GM04503 (cell line): ENCODE data around the gene DIPK1A.
A peak's percentile ranks its signal among the peaks of the same experiment; 100 is the strongest.

ENCODE experiments used
- DNase-seq: peaks from one replicate; pipeline ENCODE4 v3.0.0-alpha.2; 2012; ENCODE audit warnings: low read depth

Gene DIPK1A

GRCh38 chr1:92961131-92961895 lies at the start of gene DIPK1A:
TSS of gene DIPK1A (minus strand) at chr1:92961462. CDS start at chr1:92961429, 33 bp downstream.
- no peak for DNase-seq

- no peak for DNase-seq
Measured at GRCh38 chr1:93007941-93008577, 46.8 kb upstream of the DIPK1A start.

GRCh38 chr1:93005252-93005598 lies 44.0 kb upstream of the DIPK1A start:
- no peak for DNase-seq

GRCh38 chr1:93004566-93005251 lies 43.4 kb upstream of the DIPK1A start:
- no peak for DNase-seq

- DNase-seq: no peak
Measured at GRCh38 chr1:93003981-93004380, 42.7 kb upstream of the DIPK1A start.

GRCh38 chr1:93002781-93003180 lies 41.5 kb upstream of the DIPK1A start:
- no peak for DNase-seq

- no peak for DNase-seq
Measured at GRCh38 chr1:93001893-93002292, 40.6 kb upstream of the DIPK1A start.

- no peak for DNase-seq
Measured at GRCh38 chr1:93000751-93001175, 39.5 kb upstream of the DIPK1A start.

GRCh38 chr1:93000291-93000690 lies 39.0 kb upstream of the DIPK1A start:
- DNase-seq: no peak

GRCh38 chr1:92998821-92999220 lies 37.6 kb upstream of the DIPK1A start:
- no peak for DNase-seq

- no peak for DNase-seq
Measured at GRCh38 chr1:92995441-92996430, 34.5 kb upstream of the DIPK1A start.

- DNase-seq: peak; percentile 37
Measured at GRCh38 chr1:92994105-92994712, 32.9 kb upstream of the DIPK1A start.

GRCh38 chr1:92993581-92993980 lies 32.3 kb upstream of the DIPK1A start:
- no peak for DNase-seq

GRCh38 chr1:92992877-92993276 lies 31.6 kb upstream of the DIPK1A start:
- DNase-seq: no peak

GRCh38 chr1:92992054-92992453 lies 30.8 kb upstream of the DIPK1A start:
- DNase-seq: peak; percentile 21

- no peak for DNase-seq
Measured at GRCh38 chr1:92990828-92991227, 29.6 kb upstream of the DIPK1A start.

GRCh38 chr1:92989936-92990583 lies 28.8 kb upstream of the DIPK1A start:
- DNase-seq: no peak

GRCh38 chr1:92989253-92989652 lies 28.0 kb upstream of the DIPK1A start:
- DNase-seq: no peak

GRCh38 chr1:92987462-92987861 lies 26.2 kb upstream of the DIPK1A start:
- DNase-seq: no peak

- no peak for DNase-seq
Measured at GRCh38 chr1:92985101-92985500, 23.8 kb upstream of the DIPK1A start.
